MM.1S (cell line): ENCODE results near the gene EPHA3.
A peak's percentile ranks its signal among the peaks of the same experiment; 100 is the strongest.

Source experiments
- DNase-seq: peaks from one replicate; pipeline ENCODE4 v3.0.0-alpha.2; 2015
- H2AFZ ChIP-seq: fragments of 300-600 bp; sonication (generic); 2 replicates; pipeline ENCODE4 v1.6.0; 2016; ENCODE audit warnings: antibody characterized with exemption, low read length
- H3F3A ChIP-seq: fragments of 300-600 bp; sonication (generic); 2 replicates; pipeline ENCODE4 v1.6.1; 2016; ENCODE audit warnings: mild to moderate bottlenecking, antibody characterized with exemption, low read length, moderate library complexity, mixed read lengths; ENCODE audit not compliant: insufficient read depth
- H3K27ac ChIP-seq: fragments of 300-600 bp; sonication (generic); 2 replicates; pipeline ENCODE4 v1.5.1; 2016; ENCODE audit warnings: mild to moderate bottlenecking, low read length
- H3K27me3 ChIP-seq: fragments of 300-600 bp; sonication (generic); replicated peaks from 2 replicates; pipeline ENCODE4 v1.6.0; 2016; ENCODE audit warnings: low read length; ENCODE audit not compliant: insufficient read depth
- H3K36me3 ChIP-seq: fragments of 300-600 bp; sonication (generic); replicated peaks from 2 replicates; pipeline ENCODE4 v1.6.1; 2016; ENCODE audit warnings: mild to moderate bottlenecking, low read length, mixed read lengths; ENCODE audit not compliant: insufficient read depth
- H3K4me1 ChIP-seq: fragments of 300-600 bp; sonication (generic); 2 replicates; pipeline ENCODE4 v1.6.1; 2016; ENCODE audit warnings: low read length, mixed read lengths
- H3K4me2 ChIP-seq: fragments of 300-600 bp; sonication (generic); 2 replicates; pipeline ENCODE4 v1.6.0; 2016; ENCODE audit warnings: low read depth, low read length
- H3K4me3 ChIP-seq: fragments of 300-600 bp; sonication (generic); 2 replicates; pipeline ENCODE4 v1.5.1; 2016; ENCODE audit warnings: low read length, mixed read lengths
- H3K79me2 ChIP-seq: fragments of 300-600 bp; sonication (generic); 2 replicates; pipeline ENCODE4 v1.6.1; 2016; ENCODE audit warnings: mixed run types, low read length, mixed read lengths
- H3K9ac ChIP-seq: fragments of 300-600 bp; sonication (generic); 2 replicates; pipeline ENCODE4 v1.6.1; 2016; ENCODE audit warnings: low read length, mixed read lengths
- H3K9me2 ChIP-seq: fragments of 300-600 bp; sonication (generic); replicated peaks from 2 replicates; pipeline ENCODE4 v1.6.1; 2016; ENCODE audit warnings: mild to moderate bottlenecking, low read length, mixed read lengths; ENCODE audit not compliant: insufficient read depth
- H3K9me3 ChIP-seq: fragments of 300-600 bp; sonication (generic); replicated peaks from 2 replicates; pipeline ENCODE4 v1.6.1; 2016; ENCODE audit warnings: mild to moderate bottlenecking, low read length, mixed read lengths; ENCODE audit not compliant: insufficient read depth
- H4K20me1 ChIP-seq: fragments of 300-600 bp; sonication (generic); 2 replicates; pipeline ENCODE4 v1.6.1; 2016; ENCODE audit warnings: mild to moderate bottlenecking, low read length, moderate library complexity, mixed read lengths; ENCODE audit not compliant: insufficient read depth
- CTCF ChIP-seq: fragments of 300-600 bp; sonication (generic); IDR thresholded peaks from 2 replicates; pipeline ENCODE4 v1.5.1; 2016; ENCODE audit warnings: antibody characterized with exemption, low read length, mixed read lengths
- EZH2 ChIP-seq: fragments of 300-600 bp; sonication (generic); optimal IDR thresholded peaks from 2 replicates; pipeline ENCODE3; 2017; ENCODE audit warnings: low read depth, mild to moderate bottlenecking, antibody characterized with exemption, low read length, mixed read lengths
- EZH2phosphoT487 ChIP-seq: fragments of 300-600 bp; sonication (generic); IDR thresholded peaks from 2 replicates; pipeline ENCODE4 v1.6.1; 2018; ENCODE audit warnings: antibody characterized with exemption, low read length

EPHA3 gene

GRCh38 chr3:89105503-89105902, 1.9 kb upstream of the EPHA3 start:
- DNase-seq = no peak
- H3K27me3 ChIP-seq = 0 out of 2 replicates have a peak, but pooled peaks cover 5% of the 10 kb centered on the region
- H3K4me2 ChIP-seq = no peak overlapping the region
- no peak overlapping the region for H3K27ac ChIP-seq
- no peak for TF ChIP-seq CTCF
- TF ChIP-seq EZH2 = no peak
- TF ChIP-seq EZH2phosphoT487 = no peak
- peaks cover 13% of the 10 kb centered on the region for H3K4me1 ChIP-seq
- no peaks in the 10 kb centered on the region for H3F3A ChIP-seq
- H3K9ac ChIP-seq = no peak overlapping the region
- no peaks in the 10 kb centered on the region for H3K9me2 ChIP-seq
- H4K20me1 ChIP-seq = no peaks in the 10 kb centered on the region
- no peaks in the 10 kb centered on the region for H3K79me2 ChIP-seq
- H2AFZ ChIP-seq = no peak overlapping the region
- H3K4me3 ChIP-seq = no peak overlapping the region
- H3K9me3 ChIP-seq = no peaks in the 10 kb centered on the region
- H3K36me3 ChIP-seq = no peaks in the 10 kb centered on the region

- peak overlapping the region; percentile 78; the same call in 1 of the 2 replicates for H2AFZ ChIP-seq
- H4K20me1 ChIP-seq = no peaks in the 10 kb centered on the region
- H3K9me3 ChIP-seq = no peaks in the 10 kb centered on the region
- no peak for DNase-seq
- peak overlapping the region; percentile 75 for H3K4me2 ChIP-seq
- peak overlapping the region; percentile 57 for H3K4me3 ChIP-seq
- 0 out of 2 replicates have a peak, but pooled peaks cover 5% of the 10 kb centered on the region for H3K27me3 ChIP-seq
- no peak overlapping the region for H3K9ac ChIP-seq
- no peaks in the 10 kb centered on the region for H3K36me3 ChIP-seq
- H3K27ac ChIP-seq = no peak overlapping the region
- H3K4me1 ChIP-seq = peaks cover 13% of the 10 kb centered on the region
- no peaks in the 10 kb centered on the region for H3K79me2 ChIP-seq
- no peaks in the 10 kb centered on the region for H3K9me2 ChIP-seq
- H3F3A ChIP-seq = no peaks in the 10 kb centered on the region
- TF ChIP-seq EZH2 (no peak), EZH2phosphoT487 (no peak), CTCF (no peak)
Measured at GRCh38 chr3:89108291-89108550, 800 bp downstream of the EPHA3 start.

- no peak overlapping the region for H3K9ac ChIP-seq
- no peaks in the 10 kb centered on the region for H3K9me2 ChIP-seq
- TF ChIP-seq EZH2phosphoT487 = no peak
- TF ChIP-seq CTCF = no peak
- no peak for TF ChIP-seq EZH2
- no peak overlapping the region for H3K27ac ChIP-seq
- no peak overlapping the region for H3K4me3 ChIP-seq
- H3K27me3 ChIP-seq = 0 out of 2 replicates have a peak, but pooled peaks cover 5% of the 10 kb centered on the region
- no peaks in the 10 kb centered on the region for H3K36me3 ChIP-seq
- H4K20me1 ChIP-seq = no peaks in the 10 kb centered on the region
- H2AFZ ChIP-seq = no peak overlapping the region
- H3F3A ChIP-seq = no peaks in the 10 kb centered on the region
- H3K9me3 ChIP-seq = no peaks in the 10 kb centered on the region
- H3K4me1 ChIP-seq = no peaks in the 10 kb centered on the region
- no peak overlapping the region for H3K4me2 ChIP-seq
- H3K79me2 ChIP-seq = no peaks in the 10 kb centered on the region
- no peak for DNase-seq
Measured at GRCh38 chr3:89113344-89113743, 5.9 kb downstream of the EPHA3 start.
